ENCODE results near the gene ANKDD1B.

DNA sequence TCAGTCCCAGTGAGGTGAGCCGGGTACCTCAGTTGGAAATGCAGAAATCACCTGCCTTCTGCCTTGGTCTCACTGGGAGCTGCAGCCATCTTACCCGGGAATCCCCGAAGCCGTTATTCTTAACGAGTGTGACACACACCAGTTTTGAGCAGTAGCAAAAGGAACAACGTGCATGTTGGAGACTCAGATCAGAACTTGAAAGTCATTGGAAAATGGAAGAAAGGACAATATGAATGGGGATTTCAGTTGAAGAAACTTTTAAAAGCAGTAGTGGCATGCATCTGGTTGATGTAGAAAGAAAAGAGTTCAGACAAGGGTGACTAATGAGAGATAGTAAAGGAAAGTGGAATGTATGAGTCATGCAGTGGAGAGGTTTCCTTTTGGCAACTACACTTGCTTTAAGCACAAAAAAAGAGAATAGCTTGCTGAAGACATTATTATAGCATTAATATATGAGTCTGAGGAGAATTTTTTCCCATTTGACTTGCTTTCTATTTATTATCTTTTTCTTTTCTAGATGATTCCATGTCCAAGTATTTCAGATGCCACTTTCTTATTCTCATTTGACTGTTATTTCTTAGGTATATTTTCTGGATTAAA is 44.4 kb upstream of the ANKDD1B start:
- TF ChIP-seq CTCF (IDR thresholded peaks at IDR 0.05; ENCODE audit: low read length) (no peak), EZH2phosphoT487 (IDR thresholded peaks at IDR 0.05; ENCODE audit: low read length) (no peak)

Measured in MM.1S (cell line).